GM21825 (cell line): ENCODE data around the gene MAP2K3.
"Not testable (repeated sequence)": the region's sequence is repeated elsewhere in the genome, so short reads cannot be mapped to it uniquely, and the experiment has no call there.

Experiments used
- ATAC-seq: cut with Tn5 transposase; IDR thresholded peaks from one replicate; pipeline ENCODE4 v1.9.1; 2021; ENCODE audit warnings: mild to moderate bottlenecking, moderate library complexity; ENCODE audit not compliant: unreplicated experiment

Gene MAP2K3

DNA sequence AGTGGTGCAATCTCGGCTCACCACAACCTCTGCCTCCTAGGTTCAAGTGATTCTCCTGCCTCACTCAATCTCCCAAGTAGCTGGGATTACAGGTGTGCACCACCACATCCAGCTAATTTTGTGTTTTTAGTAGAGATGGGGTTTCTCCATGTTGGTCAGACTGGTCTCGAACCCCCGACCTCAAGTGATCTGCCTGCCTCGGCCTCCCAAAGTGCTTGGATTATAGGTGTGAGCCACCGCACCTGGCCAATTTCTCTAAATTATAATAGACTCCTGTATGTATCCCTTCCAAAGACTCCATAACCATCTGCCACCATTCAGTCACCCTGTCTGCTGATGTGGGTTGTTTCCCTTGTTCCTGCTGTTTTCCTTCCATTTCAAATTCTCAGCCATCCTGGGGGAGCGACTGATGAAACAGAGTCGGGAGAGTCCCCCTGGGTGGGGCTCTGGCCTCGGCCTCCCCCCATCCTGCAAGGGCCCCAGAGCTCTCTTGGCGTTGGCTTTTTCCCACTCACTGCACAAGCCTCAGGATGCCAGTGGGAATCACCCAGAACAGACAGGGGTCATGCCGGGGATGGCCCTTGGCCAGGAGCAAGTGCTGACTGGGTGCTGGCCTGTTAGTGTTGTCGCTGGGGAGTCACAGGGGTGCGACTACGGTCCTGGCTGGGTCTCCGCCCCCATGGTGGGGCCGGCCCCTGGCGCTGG, 25.7 kb downstream of the MAP2K3 start:
- not testable (repeated sequence) for ATAC-seq

DNA sequence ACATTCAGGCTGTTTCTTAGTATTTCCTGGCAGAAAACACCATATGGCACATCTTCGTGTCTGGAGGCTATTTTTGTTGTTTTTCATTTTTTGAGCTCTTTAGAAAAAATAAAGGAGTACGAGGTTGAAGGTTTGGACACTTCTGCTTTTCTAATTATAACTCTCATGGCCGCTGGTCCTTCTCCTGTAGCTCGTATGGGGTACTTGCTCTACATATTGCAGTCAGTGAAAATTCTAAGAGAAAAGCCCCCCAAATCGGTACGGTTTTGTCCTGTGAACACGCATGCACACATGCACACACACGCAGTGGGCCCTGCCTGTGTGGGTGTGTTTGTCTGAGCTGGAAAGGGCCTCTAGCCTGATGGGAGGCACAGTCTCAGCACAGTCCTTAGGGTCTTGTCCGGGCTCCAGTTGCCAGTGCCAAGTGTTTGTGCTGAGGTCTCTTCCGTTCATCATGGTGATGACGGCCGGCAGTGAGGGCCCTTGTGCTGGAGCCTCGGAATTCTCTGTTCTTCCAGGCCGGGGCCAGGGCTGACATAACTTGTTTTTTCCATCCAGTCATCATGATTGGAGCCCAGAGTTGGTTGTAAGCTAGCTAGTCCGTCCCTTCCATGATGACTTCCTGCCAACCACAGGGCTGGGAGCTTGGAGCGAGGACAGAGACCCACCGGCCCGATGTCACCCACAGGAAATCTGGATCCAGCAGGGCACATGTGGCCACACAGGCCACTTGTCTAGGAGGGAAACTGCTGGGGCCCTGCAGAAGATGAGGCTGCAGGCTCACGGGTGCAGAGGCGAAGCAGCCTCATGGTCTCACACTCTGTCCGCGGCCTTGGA, 26.5 kb downstream of the MAP2K3 start:
- not testable (repeated sequence) for ATAC-seq

DNA sequence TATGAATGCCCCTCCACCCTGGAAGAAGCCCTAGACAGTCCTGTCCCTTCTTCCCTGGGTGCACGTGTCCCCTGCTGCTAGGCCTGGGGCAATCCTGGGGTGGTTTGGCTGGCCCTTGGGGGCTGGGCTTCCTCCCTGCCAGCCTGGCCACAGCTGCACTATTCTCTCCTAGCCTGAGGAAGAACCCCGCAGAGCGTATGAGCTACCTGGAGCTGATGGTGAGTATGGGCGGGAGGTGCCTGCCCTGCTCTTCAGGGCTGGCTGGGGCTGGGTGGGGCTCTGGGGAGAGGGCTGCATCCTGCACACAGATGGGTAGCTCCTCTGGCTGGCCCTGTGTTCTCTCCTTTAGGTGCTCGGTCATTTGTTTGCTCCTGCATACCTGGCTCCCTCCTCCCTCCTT, 28.8 kb downstream of the MAP2K3 start:
- ATAC-seq: no peak

DNA sequence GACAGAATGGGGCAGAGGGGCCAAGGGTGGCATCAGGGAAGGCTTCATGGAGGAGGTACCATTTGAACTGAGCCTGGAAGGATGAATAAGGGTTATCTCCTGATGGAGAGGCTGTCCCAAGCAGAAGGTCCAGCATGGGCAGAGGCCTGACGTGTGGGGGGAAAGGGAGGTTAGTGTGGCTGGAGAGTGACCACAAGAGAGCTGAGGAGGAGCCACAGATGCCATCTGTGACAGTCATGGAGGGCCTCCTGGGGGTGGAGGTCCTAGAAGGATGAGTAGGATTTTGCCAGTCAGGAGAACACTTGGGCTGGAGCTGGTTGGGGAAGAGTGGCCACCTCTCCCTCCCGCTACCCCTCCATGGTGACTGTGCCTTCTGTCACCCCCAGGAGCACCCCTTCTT, 29.2 kb downstream of the MAP2K3 start:
- not testable (repeated sequence) for ATAC-seq

DNA sequence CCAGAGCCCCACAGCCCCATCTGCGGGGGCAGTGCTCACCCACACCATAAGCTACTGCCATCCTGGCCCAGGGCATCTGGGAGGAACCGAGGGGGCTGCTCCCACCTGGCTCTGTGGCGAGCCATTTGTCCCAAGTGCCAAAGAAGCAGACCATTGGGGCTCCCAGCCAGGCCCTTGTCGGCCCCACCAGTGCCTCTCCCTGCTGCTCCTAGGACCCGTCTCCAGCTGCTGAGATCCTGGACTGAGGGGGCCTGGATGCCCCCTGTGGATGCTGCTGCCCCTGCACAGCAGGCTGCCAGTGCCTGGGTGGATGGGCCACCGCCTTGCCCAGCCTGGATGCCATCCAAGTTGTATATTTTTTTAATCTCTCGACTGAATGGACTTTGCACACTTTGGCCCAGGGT, 29.8 kb downstream of the MAP2K3 start:
- ATAC-seq: not testable (repeated sequence)

DNA sequence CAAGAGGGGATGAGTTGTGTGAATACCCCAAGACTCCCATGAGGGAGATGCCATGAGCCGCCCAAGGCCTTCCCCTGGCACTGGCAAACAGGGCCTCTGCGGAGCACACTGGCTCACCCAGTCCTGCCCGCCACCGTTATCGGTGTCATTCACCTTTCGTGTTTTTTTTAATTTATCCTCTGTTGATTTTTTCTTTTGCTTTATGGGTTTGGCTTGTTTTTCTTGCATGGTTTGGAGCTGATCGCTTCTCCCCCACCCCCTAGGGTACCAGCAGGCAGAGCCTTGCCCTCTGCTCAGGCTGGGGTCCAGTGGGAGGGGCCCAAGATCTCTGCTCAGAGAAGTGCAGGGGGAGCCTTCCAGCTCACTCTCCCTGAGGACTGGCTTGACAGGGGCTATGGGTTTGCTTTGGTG, 30.2 kb downstream of the MAP2K3 start:
- ATAC-seq: not testable (repeated sequence)

DNA sequence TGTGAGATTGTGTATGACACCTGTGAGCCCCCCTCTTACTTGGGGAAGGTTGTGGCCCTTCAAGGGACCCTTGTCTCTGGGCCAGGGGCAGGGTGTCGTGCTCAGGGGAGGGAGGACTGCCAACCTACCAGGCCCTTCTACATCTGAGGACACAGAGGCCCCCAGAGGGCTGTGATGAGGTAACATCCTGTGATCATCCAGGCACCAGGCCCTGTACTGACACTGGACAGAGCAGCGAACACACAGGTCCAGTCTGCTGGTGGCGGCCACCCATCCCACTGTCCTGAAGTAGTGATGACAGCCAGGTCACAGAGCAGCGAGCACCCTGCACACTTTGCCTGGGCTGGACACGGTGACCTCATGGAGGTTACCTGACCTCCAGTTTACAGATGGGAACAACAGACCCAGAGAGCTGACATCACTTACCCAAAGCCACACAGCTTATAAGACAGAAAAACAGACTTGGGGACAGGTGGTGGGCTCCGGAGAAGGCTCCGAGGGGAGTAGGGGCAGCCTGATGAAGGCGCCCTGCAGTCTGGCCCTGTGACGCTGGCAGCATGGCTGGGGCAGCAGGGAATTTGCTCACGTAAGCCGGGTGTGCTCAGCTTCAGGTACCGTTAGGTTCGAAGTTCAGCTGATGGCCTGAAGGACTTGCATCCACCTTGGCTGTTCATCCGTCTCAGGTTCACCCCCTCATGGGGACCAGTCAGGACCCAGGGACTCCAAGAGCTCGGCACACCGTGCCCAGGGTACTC, 30.9 kb downstream of the MAP2K3 start:
- not testable (repeated sequence) for ATAC-seq

DNA sequence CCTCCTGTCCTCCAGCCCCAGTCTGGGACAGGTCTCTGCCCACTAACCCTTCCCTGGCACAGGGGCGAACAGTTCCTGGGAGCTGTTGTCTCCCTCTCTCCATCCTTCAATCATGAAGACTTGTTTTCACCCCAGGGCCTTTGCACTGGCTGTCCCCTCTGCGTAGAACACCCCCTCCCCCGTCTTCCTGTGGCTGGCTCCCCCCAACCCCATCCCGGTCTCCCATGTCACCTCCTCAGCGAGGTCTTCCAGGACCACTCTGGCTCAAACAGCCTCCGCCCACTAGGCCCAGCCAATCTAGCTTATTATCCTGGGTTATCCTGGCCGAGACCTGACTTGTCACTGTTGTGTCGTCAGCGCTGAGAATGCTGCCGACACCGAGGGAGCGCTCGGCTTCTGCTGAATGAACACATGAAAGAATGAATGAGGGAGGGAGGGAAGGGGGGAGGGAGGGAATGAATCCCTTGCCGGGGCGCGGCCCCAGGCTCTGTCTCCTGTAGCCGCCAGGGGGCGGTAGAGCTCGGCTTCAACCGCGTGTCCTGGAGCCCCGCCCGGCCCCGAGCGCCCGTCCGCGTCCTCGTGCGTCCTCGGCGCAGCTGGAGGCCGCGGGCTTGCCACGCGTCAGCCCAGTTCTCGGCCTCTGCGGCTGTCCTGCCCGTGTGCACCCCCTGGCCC, 31.8 kb downstream of the MAP2K3 start:
- ATAC-seq: not testable (repeated sequence)

DNA sequence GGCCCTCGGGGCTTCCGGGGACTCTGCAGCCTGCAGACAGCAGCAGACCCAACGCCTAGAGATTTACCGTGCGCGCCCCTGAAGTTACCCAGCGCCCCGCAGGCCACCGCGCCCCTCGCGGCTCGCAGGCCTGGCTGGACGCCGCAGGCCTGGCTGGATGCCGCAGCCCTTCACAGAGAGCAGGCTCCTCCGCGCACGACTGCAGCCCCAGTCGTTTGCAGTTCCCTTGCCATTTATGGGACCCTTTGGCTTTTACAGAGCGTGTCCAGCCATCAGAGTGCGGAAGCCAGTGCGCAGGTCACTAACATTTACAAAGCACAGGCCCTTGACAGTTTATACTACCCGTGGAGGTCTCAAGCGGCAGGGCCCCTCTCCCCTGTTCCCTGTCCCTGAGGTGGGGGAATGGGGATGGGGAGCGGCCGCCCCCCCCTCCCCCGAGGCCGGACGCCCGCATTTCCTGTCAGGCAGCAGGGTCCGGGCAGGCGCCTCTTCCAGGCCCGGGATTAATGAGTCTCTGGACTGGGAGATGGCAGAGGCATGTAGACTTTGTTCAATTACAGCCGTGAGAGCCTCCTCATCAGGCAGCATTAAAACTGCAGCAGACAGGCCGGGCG, 32.5 kb downstream of the MAP2K3 start:
- ATAC-seq: not testable (repeated sequence)

DNA sequence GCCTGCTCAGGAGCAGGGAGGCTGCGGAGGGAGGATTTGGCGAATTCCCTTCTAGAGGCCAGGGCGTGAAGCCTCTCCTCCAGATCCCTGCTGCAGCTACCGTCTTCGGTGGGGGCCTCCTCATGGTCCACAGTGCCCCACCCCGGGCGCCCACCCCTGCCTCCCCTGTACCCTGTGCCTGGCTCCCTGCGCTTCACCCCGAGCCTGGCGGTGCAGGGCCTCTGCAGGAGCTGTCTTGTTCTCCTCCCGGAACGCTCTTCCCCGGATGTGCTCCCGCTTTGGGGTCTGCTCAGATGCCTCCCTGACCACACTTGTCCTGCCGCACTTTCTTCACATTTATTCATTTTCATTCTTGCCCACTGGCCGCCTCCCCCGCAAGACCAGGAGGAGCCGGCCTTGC, 33.3 kb downstream of the MAP2K3 start:
- ATAC-seq: not testable (repeated sequence)

DNA sequence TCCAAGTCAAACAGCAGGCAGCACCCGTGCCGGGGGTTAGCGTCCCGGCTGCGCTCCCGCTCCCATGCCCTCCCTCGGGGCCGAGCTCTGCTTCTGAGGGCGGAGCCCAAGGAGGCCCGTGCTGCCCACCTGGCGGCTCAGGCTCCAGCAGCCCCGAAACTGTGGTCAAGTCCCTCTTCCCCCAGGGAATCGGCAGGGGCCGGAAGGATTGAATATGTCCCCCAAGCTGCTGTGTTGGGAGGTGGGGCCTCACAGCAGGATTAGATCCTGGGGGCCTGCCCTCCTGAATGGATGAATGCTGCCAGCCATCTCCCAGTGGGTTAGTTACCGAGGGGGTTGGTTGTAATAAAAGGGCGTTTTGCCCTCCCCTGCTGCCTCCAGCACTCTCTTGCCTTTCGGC, 33.9 kb downstream of the MAP2K3 start:
- no peak for ATAC-seq

DNA sequence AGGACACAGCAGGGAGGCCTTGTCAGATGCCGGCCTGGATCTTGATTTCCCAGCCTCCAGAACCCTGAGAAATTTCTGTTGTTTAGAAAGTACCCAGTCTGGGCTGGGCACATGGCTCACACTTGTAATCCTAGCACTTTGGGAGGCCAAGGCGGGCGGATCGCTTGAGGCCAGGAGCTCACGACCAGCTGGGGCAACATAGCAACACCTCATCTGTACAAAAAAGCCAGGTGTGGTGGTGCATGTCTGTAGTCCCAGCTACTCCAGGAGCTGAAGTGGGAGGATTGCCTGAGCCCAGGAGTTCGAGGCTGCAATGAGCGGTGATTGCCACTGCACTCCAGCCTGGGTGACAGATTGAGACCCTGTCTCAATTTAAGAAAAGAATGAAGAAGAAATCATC, 34.3 kb downstream of the MAP2K3 start:
- not testable (repeated sequence) for ATAC-seq

DNA sequence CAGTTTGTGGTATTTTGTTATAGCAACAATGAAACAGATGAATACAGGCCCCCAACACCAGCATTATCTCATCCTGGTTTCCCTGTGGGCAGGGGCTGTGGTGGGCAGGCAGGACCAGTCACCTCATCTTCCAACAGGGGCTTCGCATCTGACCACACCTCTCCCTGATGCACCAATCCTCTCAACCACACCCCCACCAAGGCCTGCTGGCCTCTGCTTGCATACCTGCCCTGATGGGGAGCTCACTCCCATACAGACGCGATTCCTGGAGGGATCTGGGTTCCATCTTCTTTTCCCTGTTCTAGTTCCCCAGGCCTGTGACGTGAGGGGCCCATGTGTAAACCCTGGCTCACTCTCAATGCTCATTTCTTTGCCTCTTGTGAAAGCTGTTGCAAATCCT, 34.7 kb downstream of the MAP2K3 start:
- ATAC-seq: not testable (repeated sequence)

DNA sequence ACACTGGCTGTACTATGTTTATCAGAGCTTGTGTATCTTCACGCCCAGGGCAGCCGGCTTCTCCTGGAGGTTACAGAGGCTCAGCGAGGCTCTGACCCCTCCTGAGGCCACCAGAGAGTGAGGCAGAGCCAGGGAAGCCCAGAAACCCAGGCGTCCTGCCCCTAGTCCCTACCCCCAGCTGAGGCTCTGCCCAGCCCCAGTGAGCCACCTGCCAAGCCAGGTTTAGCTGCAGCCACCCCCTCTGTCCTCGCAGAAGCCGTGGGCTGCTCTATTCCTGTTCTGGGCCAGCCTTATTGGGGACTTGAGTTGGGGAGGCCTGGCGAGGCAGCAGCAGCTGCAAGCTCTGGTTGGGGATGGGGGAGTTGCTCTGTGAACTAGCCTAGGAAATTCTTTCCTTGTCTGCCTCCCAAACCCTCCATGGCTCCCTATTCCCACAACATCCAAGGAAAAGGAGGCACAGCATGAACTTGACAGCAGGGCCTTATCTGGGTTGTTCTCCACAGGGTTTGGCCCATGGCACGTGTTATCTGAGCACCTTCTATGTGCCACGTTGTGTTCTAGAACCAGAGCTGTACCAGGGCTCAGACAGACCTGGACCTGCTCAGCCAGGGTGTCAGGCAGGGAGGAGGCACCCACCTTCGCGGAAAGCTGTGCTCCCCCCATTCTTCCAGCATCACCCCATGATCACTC, 35.3 kb downstream of the MAP2K3 start:
- ATAC-seq: not testable (repeated sequence)

DNA sequence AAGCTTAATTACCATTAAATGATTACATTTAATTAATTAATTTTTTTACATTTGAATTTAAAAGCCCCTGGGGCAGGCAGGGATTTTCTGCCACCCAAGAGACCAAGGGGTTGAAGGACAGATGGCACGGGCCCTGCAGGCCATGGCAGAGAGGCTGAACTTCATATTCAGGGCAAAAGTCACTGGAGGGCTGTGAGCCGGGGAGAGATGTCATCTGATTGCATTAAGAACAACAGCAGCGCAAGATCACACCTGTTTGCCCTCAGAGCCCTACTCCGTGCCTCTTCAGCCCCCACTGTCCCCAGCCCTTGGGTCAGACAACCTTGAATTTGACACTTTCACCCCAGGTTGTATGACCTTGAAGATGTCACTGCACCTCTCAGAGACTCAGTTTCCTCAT, 35.9 kb downstream of the MAP2K3 start:
- ATAC-seq: not testable (repeated sequence)

DNA sequence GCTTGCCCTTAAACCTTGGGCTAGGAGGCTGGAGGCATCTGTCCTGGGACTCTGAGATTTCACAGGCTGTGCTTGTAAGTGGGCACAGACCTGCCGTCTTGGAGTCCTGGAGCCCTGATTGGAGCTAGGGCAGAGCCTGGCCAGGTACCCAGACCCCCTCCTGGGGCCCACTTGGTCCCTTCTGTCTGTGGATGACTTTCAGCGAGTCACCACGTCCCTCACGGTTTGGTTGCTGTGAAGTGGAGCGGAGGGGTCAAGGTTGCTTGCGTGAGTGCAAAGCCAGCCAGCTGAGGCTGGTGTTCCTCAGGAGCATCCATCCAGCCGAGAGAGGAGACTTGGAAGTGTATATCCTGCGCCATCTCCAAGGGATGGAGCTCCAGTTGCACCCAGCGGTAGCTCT, 36.5 kb downstream of the MAP2K3 start:
- ATAC-seq: not testable (repeated sequence)

DNA sequence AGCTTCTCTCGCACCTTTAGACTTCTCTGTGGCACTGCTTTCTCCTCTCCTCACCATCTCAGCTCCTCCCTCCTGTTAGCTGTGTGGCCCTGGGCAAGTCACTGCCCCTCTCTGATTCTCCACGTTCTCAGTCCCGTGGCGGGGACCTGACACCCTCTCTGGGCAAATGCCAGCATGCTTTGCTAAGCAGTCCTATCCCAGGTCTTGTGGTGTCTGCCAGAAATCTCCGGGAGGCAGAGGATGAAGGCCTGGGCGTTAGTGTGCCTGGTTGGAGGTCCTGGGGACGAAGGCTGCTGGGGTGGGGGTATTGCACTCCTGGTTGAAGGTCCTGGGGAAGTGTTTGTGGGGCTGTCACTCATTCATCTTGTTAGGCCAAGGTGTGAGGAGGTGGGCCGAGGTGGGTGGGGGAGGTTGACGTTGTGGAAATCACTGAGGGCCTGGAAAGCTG, 37.3 kb downstream of the MAP2K3 start:
- ATAC-seq: not testable (repeated sequence)

DNA sequence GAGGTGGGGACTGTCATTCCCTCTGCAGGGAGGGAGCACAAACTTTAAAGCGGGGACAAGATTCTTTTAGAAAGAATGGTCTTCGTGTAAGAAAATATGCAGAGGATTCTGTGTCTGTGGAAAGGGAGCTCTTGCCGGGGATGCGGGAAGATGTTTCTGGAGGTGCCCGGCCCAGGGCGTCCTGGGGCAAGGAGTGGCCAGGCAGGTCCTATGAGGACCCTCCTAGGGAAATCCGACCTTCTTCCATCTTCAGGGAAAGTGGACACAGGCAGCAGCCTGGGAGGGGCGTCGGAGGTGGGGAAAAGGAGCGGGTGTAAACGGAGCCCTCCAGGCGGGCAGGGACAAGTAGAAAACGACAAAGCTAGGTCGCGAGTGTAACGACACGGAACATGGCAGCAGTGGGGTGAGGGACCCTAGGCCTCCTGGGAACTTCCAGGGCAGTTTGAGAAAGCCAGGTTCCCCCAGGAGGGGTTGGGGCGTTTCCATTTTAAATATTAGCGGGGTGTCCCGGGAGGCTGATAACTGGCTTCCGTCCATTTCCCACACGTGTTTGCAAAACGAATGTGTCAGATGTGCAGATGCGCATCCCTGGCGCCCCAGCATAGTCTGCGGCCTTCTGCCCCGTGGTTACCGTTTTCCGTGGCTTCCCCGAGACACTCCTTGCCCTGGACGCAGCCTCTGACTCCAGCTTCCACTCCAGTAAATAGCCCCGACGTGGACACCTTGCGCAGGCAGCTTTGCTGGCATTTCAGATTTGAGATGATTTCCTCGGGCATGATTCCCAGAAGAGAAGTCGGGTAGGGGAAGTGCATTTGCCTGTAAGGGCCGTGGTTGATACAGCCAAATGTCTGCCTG, 39.0 kb downstream of the MAP2K3 start:
- ATAC-seq: not testable (repeated sequence)

DNA sequence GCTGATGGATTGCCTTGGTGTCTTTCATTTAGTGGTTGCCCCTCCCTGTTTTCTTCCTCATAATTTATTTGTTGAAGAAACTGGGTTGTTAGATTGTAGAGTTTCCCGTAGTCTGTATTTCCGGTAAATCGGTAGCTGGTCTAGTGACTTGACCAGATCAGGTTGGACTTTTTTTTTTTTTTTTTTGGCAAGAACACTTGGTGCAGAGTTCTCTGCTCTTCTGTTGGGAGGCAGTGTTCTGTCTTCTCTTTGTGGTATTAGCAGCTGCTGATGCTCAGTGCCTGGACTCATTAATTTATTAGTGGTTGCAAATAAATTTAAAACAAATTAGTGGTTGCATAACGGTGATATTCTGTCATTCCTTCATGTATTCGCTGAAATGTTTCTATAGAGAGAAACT, 40.2 kb downstream of the MAP2K3 start:
- not testable (repeated sequence) for ATAC-seq
